Stimulated activated CD4-positive, alpha-beta T cell treated with anti-CD3 and anti-CD28 coated beads, Interleukin-4, amount 100 ng/mL, for 24 hours (primary cell): Measurements from ENCODE around the gene ADAMTS15.

Source experiments
- DNase-seq: peaks from one replicate; pipeline ENCODE4 v3.0.0-alpha.2; 2020

Gene ADAMTS15

GRCh38 chr11:130518164-130518680 is 69.8 kb downstream of the ADAMTS15 start:
- DNase-seq = no peak

GRCh38 chr11:130519128-130519932 is 70.9 kb downstream of the ADAMTS15 start:
- DNase-seq = no peak

GRCh38 chr11:130520271-130520671 is 71.8 kb downstream of the ADAMTS15 start:
- no peak for DNase-seq

GRCh38 chr11:130522284-130522961 is 74.0 kb downstream of the ADAMTS15 start:
- no peak for DNase-seq

GRCh38 chr11:130523166-130523565 is 74.7 kb downstream of the ADAMTS15 start:
- no peak for DNase-seq

- no peak for DNase-seq
Observed at GRCh38 chr11:130523609-130524008, 75.2 kb downstream of the ADAMTS15 start.

- no peak for DNase-seq
Observed at GRCh38 chr11:130524132-130524790, 75.8 kb downstream of the ADAMTS15 start.

- DNase-seq = no peak
Observed at GRCh38 chr11:130525307-130525706, 76.9 kb downstream of the ADAMTS15 start.
